Measurements from ENCODE around the gene MED27.

MED27 gene

GRCh38 chr9:131833083-131833482 lies 246.6 kb downstream of the MED27 start:
- Histone ChIP-seq H3K9ac (ENCODE audit: low read depth, low read length, poor library complexity, severe bottlenecking) (no peak overlapping the region), H3F3A (ENCODE audit: low read depth) (no peaks in the 10 kb centered on the region), H3K36me3 (ENCODE audit: insufficient read depth, low read length) (no peaks in the 10 kb centered on the region), H4K20me1 (ENCODE audit: insufficient read depth, low read length, poor library complexity, severe bottlenecking) (no peaks in the 10 kb centered on the region), H3K4me3 (ENCODE audit: low read length, poor library complexity, severe bottlenecking) (no peak overlapping the region), H3K4me1 (ENCODE audit: insufficient read depth, low read length, poor library complexity, severe bottlenecking) (peaks cover 6% of the 10 kb centered on the region), H3K9me2 (replicated peaks; ENCODE audit: low read depth, low read length) (no peaks in the 10 kb centered on the region), H3K79me2 (ENCODE audit: insufficient read depth, low read length) (no peaks in the 10 kb centered on the region), H2AFZ (ENCODE audit: low read length) (peak overlapping the region; percentile 53), H3K9me3 (ENCODE audit: insufficient read depth, low read depth, low read length) (no peaks in the 10 kb centered on the region), H3K4me2 (ENCODE audit: low read depth, low read length, poor library complexity, severe bottlenecking) (peak overlapping the region; percentile 15), H3K27me3 (ENCODE audit: insufficient read depth, low read length, poor library complexity, severe bottlenecking) (no peaks in the 10 kb centered on the region)
- no peak for TF ChIP-seq EZH2phosphoT487 (IDR thresholded peaks at IDR 0.05; ENCODE audit: borderline replicate concordance)
- TF ChIP-seq CTCF (conservative IDR thresholded peaks at IDR 0.05; ENCODE audit: low read length): no peak

- Histone ChIP-seq H3K4me3 (ENCODE audit: low read length, poor library complexity, severe bottlenecking) (no peak overlapping the region), H3K9ac (ENCODE audit: low read depth, low read length, poor library complexity, severe bottlenecking) (no peak overlapping the region), H3K36me3 (ENCODE audit: insufficient read depth, low read length) (no peaks in the 10 kb centered on the region), H2AFZ (ENCODE audit: low read length) (no peak overlapping the region), H3K4me2 (ENCODE audit: low read depth, low read length, poor library complexity, severe bottlenecking) (no peak overlapping the region), H3K79me2 (ENCODE audit: insufficient read depth, low read length) (no peaks in the 10 kb centered on the region), H3K9me2 (replicated peaks; ENCODE audit: low read depth, low read length) (no peaks in the 10 kb centered on the region), H3F3A (ENCODE audit: low read depth) (no peaks in the 10 kb centered on the region), H3K27me3 (ENCODE audit: insufficient read depth, low read length, poor library complexity, severe bottlenecking) (no peaks in the 10 kb centered on the region), H3K9me3 (ENCODE audit: insufficient read depth, low read depth, low read length) (no peaks in the 10 kb centered on the region), H3K4me1 (ENCODE audit: insufficient read depth, low read length, poor library complexity, severe bottlenecking) (peaks cover 6% of the 10 kb centered on the region), H4K20me1 (ENCODE audit: insufficient read depth, low read length, poor library complexity, severe bottlenecking) (no peaks in the 10 kb centered on the region)
- TF ChIP-seq EZH2phosphoT487 (IDR thresholded peaks at IDR 0.05; ENCODE audit: borderline replicate concordance): no peak
- no peak for TF ChIP-seq CTCF (conservative IDR thresholded peaks at IDR 0.05; ENCODE audit: low read length)
Observed at GRCh38 chr9:131831380-131832165, 248.1 kb downstream of the MED27 start.

GRCh38 chr9:131827821-131828369 lies 251.8 kb downstream of the MED27 start:
- no peak overlapping the region for H3K9ac ChIP-seq (ENCODE audit: low read depth, low read length, poor library complexity, severe bottlenecking)
- H4K20me1 ChIP-seq (ENCODE audit: insufficient read depth, low read length, poor library complexity, severe bottlenecking): no peaks in the 10 kb centered on the region
- no peak overlapping the region for H3K4me2 ChIP-seq (ENCODE audit: low read depth, low read length, poor library complexity, severe bottlenecking)
- H3K9me3 ChIP-seq (ENCODE audit: insufficient read depth, low read depth, low read length): no peaks in the 10 kb centered on the region
- no peak overlapping the region for H3K4me3 ChIP-seq (ENCODE audit: low read length, poor library complexity, severe bottlenecking)
- no peak for TF ChIP-seq EZH2phosphoT487 (IDR thresholded peaks at IDR 0.05; ENCODE audit: borderline replicate concordance)
- TF ChIP-seq CTCF (conservative IDR thresholded peaks at IDR 0.05; ENCODE audit: low read length): no peak
- no peaks in the 10 kb centered on the region for H3K79me2 ChIP-seq (ENCODE audit: insufficient read depth, low read length)
- no peaks in the 10 kb centered on the region for H3F3A ChIP-seq (ENCODE audit: low read depth)
- peaks cover 5% of the 10 kb centered on the region for H3K4me1 ChIP-seq (ENCODE audit: insufficient read depth, low read length, poor library complexity, severe bottlenecking)
- no peaks in the 10 kb centered on the region for H3K36me3 ChIP-seq (ENCODE audit: insufficient read depth, low read length)
- H3K9me2 ChIP-seq (replicated peaks; ENCODE audit: low read depth, low read length): no peaks in the 10 kb centered on the region
- H3K27me3 ChIP-seq (ENCODE audit: insufficient read depth, low read length, poor library complexity, severe bottlenecking): no peaks in the 10 kb centered on the region
- no peak overlapping the region for H2AFZ ChIP-seq (ENCODE audit: low read length)
